ENCODE data around the gene STAG1. TPM values are rescaled to one million over a fixed set of nuclear protein-coding genes. Genes with fewer than 3 reads are reported as not detected.

Gene STAG1
- total and polyA plus RNA-seq, 2 experiments from 2014 or later: 12.4 to 41.1 TPM

GRCh38 chr3:136602818-136603217 lies 149.4 kb downstream of the STAG1 start:
- Histone ChIP-seq H3K36me3 (replicated peaks; ENCODE audit: insufficient read depth, low read depth) (no peaks in the 10 kb centered on the region), H3K79me2 (peaks cover 25% of the 10 kb centered on the region), H3K9me3 (ENCODE audit: low read depth) (no peaks in the 10 kb centered on the region), H3K4me3 (no peak overlapping the region), H3K27ac (no peak overlapping the region), H4K20me1 (ENCODE audit: insufficient read depth, poor library complexity, severe bottlenecking) (no peaks in the 10 kb centered on the region), H3K4me1 (ENCODE audit: insufficient read depth) (no peaks in the 10 kb centered on the region), H3K27me3 (no peaks in the 10 kb centered on the region), H2AFZ (no peak overlapping the region), H3K4me2 (no peak overlapping the region), H3K9me2 (replicated peaks; ENCODE audit: insufficient read depth) (no peaks in the 10 kb centered on the region)
- DNase-seq (ENCODE audit: low spot score): no peak
- WGBS (ENCODE audit: low lambda C conversion rate, missing lambda C conversion rate): 90% methylated on average over 2 of the region's 2 CpGs
- TF ChIP-seq EZH2phosphoT487 (IDR thresholded peaks at IDR 0.05; ENCODE audit: low read depth, severe bottlenecking, unreplicated experiment): no peak
- TF ChIP-seq EZH2 (IDR thresholded peaks at IDR 0.05; ENCODE audit: borderline replicate concordance): no peak
- no peak for TF ChIP-seq CTCF (IDR thresholded peaks at IDR 0.05; ENCODE audit: poor library complexity)

- Histone ChIP-seq H3K4me2 (no peak overlapping the region), H4K20me1 (ENCODE audit: insufficient read depth, poor library complexity, severe bottlenecking) (peaks cover 6% of the 10 kb centered on the region), H3K4me3 (no peak overlapping the region), H3K27me3 (no peaks in the 10 kb centered on the region), H3K27ac (no peak overlapping the region), H3K4me1 (ENCODE audit: insufficient read depth) (no peaks in the 10 kb centered on the region), H3K9me2 (replicated peaks; ENCODE audit: insufficient read depth) (no peaks in the 10 kb centered on the region), H3K36me3 (replicated peaks; ENCODE audit: insufficient read depth, low read depth) (peaks cover 6% of the 10 kb centered on the region), H2AFZ (no peak overlapping the region), H3K9me3 (ENCODE audit: low read depth) (no peaks in the 10 kb centered on the region), H3K79me2 (peaks cover 42% of the 10 kb centered on the region)
- 75% methylated on average over 5 of the region's 5 CpGs for WGBS (ENCODE audit: low lambda C conversion rate, missing lambda C conversion rate)
- no peak for DNase-seq (ENCODE audit: low spot score)
- TF ChIP-seq CTCF (IDR thresholded peaks at IDR 0.05; ENCODE audit: poor library complexity) (no peak), EZH2phosphoT487 (IDR thresholded peaks at IDR 0.05; ENCODE audit: low read depth, severe bottlenecking, unreplicated experiment) (no peak), EZH2 (IDR thresholded peaks at IDR 0.05; ENCODE audit: borderline replicate concordance) (no peak)
Measured at GRCh38 chr3:136595913-136596697, 156.1 kb downstream of the STAG1 start.

DNA sequence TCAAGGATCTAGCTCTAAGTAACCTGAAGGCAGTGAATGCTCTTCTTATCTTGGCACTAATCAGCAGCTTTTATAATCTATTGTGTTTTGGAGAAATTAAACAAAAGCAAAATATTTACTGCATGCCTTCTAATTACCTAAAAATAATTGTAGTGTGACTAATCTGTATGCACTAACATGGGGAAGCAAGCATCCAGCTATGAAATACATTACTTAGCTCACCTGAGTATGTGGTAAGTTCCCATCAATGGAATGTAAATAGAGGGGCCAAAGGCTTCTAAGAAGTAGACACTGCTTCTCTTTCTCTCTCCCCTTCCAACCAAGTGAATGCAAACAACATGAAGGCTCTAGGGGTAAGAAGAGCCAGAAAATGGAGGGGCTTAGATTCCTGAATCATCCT lies 165.6 kb downstream of the STAG1 start:
- DNase-seq (ENCODE audit: low spot score): peak; percentile 7
- H3K27ac ChIP-seq: peak overlapping the region; percentile 6
- no peak for TF ChIP-seq EZH2phosphoT487 (IDR thresholded peaks at IDR 0.05; ENCODE audit: low read depth, severe bottlenecking, unreplicated experiment)
- TF ChIP-seq CTCF (IDR thresholded peaks at IDR 0.05; ENCODE audit: poor library complexity): no peak
- no peak for TF ChIP-seq EZH2 (IDR thresholded peaks at IDR 0.05; ENCODE audit: borderline replicate concordance)
- no peak overlapping the region for H3K4me2 ChIP-seq
- no peaks in the 10 kb centered on the region for H3K9me2 ChIP-seq (replicated peaks; ENCODE audit: insufficient read depth)
- peaks cover 19% of the 10 kb centered on the region for H3K79me2 ChIP-seq
- H3K36me3 ChIP-seq (replicated peaks; ENCODE audit: insufficient read depth, low read depth): no peaks in the 10 kb centered on the region
- no peak overlapping the region for H2AFZ ChIP-seq
- H3K4me3 ChIP-seq: no peak overlapping the region
- H3K4me1 ChIP-seq (ENCODE audit: insufficient read depth): peaks cover 24% of the 10 kb centered on the region
- peaks cover 3% of the 10 kb centered on the region for H4K20me1 ChIP-seq (ENCODE audit: insufficient read depth, poor library complexity, severe bottlenecking)
- H3K27me3 ChIP-seq: no peaks in the 10 kb centered on the region
- H3K9me3 ChIP-seq (ENCODE audit: low read depth): no peaks in the 10 kb centered on the region

Measured in hepatocyte (in vitro differentiated cells).